NCI-H2227 (cell line): ENCODE results near the gene PELI2.

ENCODE experiments used
- DNase-seq: peaks from one replicate; lab custom pipeline; 2025; ENCODE audit not compliant: unreplicated experiment; lab: John Stamatoyannopoulos, UW

The PELI2 gene

DNA sequence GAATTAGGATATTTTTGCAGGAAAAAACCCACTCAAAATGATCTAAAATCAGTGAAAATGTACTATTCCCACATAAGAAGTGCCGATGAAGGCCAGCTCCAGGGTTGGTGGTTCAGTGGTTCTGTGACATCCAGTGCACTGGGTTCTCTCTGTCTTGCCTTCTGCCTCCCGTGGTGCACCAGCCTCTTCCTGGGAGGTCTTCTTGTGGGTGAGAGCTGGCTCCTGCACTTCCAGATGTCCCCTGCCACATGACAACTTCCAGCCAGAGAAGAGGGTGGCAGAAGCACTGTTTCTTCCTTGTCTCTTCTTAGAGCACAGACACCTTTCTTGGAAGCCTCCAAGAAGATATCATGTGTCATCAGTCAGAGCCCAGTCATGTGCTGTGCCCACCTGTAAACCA is 170.9 kb downstream of the PELI2 start:
- no peak for DNase-seq

DNA sequence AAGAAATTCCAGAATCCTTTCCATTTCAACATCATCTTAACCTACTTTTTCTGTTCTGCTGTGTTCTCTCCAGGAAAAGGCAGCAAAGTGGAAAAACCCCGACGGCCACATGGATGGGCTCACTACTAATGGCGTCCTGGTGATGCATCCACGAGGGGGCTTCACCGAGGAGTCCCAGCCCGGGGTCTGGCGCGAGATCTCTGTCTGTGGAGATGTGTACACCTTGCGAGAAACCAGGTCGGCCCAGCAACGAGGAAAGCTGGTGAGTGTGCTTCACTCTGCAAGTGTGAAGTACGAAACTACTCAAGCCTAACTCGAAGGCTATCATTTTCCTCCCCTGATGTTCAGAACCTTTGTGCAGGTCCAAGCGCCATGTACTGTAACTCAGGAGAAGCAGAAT is 172.0 kb downstream of the PELI2 start:
- no peak for DNase-seq

DNA sequence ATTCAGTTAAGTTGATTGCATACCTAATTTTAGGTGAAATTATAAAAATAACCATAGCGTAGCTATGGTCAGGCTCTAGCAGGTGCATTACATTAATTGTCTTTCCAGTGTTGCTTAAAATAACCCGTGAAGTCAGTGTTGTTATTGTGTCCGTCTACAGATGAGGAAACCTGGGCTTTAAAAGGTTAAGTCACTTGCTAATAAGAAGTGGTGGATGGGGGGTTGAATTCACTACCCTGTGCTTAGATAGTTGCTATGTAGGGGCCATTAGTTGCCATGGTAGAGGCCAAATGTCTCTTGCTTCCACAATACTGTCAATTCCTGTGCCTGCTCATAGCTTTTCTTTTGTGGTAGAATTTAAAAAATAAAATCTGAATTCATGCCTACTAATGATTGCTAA is 174.8 kb downstream of the PELI2 start:
- DNase-seq: no peak

DNA sequence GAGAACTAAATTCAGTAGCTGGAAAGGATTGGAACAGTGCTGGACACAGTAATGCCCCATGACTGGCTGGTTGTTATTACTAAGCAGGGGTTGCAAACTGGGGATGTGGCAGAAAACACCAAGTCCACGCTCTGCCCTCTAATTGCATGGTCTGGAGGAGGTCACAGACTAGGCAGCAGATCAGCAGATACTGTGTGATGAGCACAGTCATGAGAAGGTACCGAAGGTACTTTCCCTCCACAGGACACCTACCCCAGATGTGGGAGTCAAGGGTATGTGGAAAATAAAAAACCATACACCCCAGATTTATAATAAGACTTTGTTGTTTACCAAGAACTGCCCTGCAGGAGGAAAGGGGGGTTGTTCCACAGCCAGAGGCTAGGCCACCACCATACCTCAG is 175.3 kb downstream of the PELI2 start:
- DNase-seq: no peak

DNA sequence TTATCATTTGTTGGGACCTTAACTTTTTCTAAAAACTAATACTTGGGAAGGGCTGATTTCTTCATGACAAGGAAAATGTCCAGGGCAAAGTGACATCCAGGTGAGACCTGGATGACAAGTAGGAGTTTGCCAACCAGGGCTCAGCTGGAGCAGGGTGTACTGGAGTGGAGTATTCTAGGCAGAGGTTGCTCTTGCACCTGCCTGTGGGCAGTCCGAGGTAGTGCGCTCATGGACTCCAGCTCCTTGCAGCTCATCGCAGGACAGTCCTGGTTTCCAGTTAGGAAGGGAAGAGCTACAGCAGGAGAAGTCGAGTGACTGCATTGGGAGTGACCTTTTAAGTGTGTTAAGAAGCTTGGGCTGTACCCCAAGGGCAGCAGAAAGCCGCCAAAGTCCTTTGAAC is 175.9 kb downstream of the PELI2 start:
- DNase-seq: no peak

DNA sequence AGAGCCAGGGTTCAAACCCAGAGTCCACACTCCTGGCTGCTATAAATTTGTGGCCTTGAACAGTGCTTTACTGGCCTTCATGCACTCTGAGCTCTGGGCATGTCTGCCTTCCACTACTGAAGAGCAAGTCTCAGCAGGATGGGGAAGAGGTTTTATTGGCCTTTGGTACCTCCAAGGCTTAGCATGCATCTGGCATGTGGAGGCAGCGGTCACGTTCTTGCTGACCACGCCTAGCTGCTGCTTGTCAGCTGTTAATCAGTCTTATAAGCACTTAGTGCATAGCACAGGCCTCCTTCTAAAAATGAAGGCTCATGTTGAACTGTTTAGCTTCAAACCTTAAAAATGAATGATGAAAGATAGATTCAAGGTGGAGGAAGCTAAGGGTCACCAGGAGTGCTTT is 177.5 kb downstream of the PELI2 start:
- no peak for DNase-seq

DNA sequence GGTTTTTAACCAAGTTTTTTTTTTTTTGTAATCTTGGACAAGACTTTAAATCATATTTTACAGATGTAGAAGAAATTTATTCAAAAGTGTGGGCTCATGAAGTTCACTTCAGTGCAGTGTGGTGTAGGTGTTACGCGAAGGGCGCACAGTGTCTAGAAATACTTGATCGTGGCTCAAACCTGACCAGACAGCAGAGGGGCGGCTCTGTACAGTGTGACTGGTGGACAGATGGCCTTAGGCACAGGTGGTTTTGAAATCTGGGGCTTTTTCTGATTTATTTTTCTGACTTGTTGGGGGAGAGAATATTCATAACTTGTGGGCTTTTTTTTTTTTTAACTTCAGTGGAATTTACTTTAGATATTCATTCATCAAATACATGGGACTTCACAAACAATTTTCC is 179.2 kb downstream of the PELI2 start:
- DNase-seq: no peak

DNA sequence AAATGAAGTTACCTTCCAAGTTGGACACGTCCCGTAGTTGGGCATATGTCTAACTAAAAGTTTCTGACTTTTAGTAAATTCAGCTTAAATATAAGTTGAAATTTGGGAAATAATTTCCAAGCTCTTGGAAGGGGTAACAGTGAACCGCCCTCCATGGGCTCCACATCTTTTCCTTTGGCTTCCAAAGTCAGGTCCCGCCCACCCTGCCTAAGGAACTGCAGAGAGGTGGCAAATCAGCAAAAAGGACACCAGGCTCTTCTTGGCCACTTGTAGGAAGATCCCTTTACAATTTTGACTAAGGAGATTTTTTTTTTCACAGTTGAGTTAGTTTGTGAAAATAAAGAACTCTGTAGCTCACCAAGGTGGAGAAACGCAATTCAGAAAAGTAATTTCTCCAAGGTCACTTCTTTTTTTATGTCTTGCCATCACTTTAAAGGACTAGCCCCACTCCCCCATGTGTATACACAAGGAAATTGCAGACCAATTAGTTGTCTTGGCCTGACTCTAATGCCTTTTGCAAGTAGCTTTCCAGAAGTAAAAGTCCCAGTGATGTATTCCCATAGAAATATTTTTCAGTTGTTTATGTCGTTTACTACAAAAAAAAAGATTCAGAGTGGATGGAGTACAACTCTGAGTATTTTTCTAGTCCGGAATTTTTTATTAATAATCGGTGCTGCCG is 181.2 kb downstream of the PELI2 start:
- DNase-seq: no peak

DNA sequence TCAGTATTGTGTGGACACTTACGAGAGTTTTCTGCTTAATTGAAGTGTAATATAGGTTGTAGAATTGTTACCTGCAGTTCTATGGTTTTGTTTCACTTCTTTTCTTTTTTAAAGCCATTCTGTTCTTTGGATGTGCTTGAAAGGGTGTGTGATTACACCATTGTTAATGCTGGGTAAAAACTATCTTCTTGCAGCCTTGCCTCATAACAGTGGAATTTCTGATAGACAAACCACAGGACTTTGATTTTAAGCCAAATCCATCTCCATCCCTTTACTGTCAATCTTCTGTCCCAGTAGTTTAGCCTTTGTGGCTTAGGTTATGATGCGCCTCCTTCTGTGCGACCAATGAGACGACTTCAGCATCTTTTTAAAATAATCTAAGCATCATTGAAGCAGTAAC is 182.3 kb downstream of the PELI2 start:
- DNase-seq: no peak

DNA sequence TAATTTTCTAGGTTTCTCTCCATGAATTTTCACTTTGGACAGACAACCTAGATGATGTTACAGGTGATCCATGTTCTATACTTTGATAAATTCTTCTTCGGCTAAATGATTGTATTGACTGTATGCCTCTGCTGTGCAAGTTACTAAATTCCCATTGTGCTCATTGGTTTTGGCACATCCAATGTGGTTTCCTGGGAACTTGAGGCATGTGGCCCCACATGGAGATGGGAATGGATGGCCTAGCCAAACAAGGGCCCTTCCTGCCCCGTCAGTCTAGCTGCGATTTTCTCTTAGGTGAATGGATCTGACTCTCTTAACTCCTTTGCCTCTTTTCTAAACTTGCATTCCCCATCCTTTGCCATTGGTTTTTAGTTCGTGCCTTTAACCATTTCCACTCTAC is 186.2 kb downstream of the PELI2 start:
- no peak for DNase-seq

DNA sequence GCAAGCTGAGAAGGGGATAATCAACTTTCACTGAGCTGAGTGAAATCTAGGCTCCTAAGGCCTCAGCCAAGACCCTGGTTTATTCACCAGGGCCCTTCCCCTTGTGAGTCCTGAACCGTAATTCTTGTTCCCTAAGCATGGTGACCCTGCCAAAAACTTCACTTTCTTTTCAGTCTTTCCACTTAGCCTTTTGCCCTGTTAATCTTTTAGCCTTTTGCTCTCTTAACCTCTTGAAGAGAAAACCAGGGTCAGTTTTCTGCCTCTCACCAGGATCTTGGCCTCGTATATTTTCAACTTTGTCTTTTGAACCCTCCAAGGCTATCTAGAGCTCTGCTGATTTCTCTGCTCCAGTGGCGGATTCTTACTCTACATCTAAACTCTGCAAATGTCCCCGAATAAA is 191.0 kb downstream of the PELI2 start:
- DNase-seq: no peak

DNA sequence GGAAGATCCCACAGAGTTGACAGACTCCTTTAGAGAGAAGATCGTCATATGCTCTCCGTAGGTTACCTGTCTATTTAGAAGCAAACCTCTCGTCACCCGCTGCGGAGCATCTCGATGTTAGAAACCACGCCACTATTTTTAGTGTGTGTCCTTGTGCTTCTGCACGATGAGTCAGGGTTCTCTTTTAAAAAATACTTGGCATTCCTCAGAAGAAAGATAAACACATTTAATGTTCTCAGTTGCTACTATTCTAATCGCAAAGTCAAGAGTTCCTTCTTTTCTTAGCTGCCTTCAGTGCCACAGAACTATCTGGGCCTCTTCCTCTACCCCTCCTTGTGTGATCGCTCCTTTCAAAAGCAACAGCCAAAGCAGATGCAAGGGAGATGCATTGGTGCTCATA is 192.4 kb downstream of the PELI2 start:
- no peak for DNase-seq

DNA sequence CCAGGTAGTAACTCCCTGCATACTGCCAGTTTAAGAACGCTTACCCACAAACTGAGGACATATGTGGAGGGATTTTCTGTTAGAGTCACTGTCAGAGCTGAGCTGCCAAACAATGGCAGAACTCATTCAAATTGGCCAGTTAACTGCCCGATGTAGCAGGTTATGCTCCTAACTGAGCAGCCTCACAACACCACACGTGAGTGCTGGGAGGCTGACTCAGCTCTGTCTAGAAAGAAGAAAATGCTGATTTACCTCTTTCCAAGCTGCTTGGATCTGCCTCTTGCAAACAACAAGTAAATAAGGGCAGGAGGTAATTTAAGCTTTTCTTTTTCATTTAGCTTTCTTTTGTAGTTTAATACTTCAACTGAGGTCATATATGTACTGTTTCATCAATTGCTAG is 195.6 kb downstream of the PELI2 start:
- DNase-seq: no peak

DNA sequence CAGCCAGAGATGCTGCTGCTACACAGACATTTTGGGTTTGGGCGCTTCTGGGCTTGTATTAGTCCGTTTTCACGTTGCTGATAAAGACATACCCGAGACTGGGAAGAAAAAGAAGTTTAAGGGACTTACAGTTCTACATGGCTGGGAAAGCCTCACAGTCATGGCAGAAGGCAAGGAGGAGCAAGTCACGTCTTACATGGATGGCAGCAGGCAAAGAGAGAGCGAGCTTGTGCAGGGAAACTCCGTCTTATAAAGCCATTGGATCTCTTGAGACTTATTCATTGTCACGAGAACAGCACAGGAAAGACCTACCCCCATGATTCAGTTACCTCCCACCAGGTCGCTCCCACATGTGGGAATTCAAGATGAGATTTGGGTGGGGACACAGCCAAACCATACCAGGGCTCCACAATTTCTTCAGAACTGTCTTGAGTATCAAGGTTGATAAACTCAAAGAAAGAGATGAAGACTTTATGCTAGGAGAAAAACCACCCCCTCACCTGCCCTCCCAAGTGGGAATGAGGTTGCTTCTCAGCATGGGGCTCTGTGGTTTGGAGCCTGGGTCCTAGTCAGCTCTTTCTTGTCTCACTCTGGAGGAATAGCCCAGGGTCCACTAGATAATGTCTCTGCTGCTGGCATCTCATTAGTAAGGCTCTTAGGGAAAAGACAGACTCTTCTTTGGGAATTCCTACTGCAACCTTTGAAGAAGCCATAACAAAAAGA is 200.3 kb downstream of the PELI2 start:
- no peak for DNase-seq

DNA sequence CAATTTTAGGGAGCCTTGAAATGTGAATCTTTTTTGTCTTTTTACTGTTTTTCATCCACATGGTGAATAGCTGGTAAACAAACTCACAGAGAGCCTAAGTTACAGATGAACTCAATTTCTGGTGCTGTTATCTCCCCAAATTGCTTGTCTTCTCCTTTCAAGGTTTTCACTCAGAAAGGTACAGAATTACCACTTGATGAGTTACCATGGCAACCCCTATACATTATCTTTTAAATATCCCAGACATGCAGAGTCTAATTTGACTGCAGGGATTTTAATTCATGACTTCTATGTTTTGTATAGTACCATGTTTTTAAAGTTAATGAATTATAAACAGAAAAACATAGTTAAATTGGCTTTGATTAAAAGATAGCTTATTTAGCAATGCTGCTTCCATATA is 203.7 kb downstream of the PELI2 start:
- no peak for DNase-seq

DNA sequence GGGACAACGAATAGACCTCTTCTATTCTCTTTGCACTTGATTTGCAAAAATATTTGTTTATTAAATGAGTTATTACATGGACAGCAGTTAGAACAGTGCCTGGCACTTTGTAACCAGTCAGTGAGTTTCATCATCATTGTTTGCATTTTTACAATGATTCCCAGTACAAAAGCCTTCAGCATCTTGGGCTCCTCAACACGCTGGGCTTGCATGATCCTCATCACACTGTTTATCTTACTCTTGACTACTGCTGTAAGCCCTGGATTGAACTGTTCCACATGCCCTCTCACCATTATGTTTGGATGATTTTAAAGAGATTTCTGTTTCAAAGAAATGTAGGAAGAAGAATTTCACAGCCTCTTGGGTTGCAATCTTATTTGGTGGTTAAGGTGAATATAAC is 204.3 kb downstream of the PELI2 start:
- no peak for DNase-seq

DNA sequence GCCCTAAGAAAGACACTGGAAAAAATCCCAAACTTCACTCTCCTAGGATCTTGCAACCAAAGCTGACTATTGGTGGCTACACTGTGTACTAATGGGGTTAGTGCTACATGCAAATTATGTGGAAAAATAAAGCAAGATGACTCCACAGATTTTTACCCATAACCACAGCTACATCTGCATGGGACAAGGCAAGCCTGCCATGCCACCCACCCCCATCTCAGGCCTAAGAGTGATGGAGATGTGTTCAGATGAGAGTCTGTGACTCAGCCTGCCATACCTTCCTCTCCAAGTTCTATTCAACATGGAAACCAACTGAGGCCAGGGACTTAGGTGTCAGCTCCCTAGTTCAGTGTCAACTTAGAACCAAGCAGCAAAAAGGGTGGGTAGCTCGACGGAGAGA is 206.2 kb downstream of the PELI2 start:
- no peak for DNase-seq

DNA sequence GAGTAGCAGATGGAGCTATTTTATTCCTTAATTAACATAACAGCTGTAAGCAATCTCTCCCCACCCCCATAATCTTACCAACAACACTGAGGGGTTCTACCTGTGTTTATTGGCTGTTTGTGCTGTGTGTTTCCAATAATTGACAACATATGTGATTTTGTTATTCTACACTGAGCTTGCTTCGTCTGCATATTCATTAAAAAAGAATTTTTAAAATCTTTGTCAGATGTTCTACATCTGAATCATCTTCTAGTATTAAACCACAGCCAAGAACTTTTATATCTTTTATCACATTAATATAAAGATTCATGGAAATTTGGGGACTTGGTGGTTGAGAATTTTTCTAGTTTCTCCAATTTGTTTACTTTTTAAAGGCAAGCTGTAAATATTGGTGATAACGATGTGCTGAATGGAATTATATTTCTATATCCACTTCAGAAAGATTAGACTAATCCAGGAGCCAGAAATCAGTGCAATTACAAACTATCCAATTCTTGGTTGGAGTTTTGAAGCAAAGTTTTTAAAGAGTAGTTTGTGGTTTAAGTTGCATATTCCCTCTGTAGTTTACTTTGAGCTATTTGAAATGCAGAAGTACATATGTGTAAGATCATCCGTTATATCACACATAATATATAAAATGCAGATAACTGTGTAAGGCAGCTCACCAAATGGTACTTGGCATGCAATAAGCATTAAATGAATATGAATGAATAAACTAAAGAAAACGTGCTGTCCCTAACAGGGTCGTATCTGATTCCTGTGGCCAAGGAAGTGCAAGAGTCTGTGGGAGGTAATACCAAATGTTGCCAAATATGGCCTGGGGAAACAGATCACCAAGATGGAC is 206.9 kb downstream of the PELI2 start:
- DNase-seq: no peak

DNA sequence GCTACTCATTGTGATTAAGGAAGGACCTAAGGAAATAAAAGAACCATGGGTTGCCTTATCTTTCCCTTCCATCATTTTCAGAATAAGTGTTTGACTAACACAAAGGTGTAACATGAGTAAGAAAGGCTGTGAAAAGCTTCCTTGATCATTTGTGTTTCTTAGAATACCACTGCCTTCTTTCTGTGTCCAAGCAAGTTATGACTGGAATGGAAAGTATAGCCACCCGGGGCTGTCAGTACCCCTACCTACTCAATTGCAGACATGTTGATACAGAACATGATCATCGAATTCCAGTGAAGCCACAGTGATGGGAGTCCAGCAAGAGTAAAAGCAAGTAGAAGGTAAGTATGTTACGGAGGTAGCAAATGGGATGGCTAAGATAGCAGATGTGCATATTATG is 209.8 kb downstream of the PELI2 start:
- DNase-seq: no peak

DNA sequence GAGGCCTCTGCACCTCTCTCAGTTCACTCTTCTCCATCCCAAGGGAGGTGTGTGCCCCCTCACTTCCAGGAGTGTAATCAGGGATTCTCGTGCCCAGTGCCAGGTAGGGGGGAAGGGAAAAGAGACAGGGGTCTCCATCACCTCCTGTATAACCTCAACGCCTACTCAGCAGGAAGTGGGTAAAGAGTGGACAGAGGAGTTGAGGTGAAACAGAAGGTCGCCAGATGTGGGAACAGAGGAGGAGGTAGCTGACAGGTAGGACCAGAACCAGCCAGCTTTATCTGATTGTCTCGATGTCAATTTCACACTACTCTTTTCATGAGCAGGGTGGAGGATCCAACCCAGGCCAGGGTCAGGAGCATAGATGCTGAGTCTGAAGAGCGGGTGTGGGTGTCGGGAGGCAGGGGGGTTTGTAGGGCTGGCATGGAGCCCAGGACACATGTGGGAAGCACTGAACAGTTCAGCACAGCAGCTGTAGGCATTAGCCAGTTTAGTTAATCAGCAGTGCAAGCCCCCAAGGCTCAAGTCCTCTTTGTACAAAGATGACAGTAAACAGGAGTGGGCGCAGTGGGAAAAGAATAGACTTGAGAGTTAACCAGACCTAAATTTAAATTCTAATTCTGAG is 213.5 kb downstream of the PELI2 start:
- DNase-seq: no peak

DNA sequence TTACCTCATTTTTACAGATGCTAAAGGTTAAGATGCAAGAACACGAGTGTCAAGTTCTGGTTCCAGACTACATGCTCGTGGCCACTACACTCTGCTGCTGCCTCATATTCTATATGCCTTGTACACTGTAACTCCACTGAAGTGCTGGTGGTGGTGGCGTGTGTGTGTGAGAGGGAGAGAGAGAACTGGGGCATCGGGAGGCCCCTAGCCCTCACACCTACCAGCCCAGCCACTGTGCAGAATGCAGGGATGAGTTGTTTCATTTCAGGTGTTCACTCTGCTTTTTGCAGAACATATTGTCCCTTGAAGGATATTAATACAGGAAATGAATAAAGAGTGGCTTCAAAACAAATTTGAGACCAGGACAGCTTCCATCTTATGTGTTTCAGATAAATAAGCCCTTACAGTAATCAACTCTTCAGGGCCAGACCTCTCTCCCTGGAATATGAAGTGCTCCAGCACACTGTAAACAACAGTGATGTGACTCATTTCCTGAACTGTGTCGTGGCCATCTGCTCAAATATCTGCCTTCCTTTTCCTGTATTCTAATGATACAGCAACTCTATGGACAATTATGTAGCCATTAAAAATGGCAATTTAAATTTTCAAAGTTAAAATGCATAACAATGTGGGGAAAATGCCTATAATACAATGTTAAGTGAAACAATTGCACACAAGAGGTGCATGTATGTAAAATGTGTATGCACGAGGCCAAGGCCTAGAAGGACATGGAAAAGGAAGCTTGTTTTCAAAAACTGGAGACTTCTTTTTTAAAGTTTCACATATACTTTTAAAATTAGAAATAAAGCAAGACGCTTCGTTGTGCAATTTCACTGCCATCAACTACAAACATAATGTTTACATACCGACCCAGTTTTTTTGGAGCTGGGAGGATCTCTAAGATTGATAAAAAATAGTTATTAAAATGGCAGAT is 215.4 kb downstream of the PELI2 start:
- DNase-seq: no peak
